Measurements from ENCODE around the gene ITGB5.
"Not testable (repeated sequence)": the region's sequence is repeated elsewhere in the genome, so short reads cannot be mapped to it uniquely, and the experiment has no call there.

ITGB5 gene

GRCh38 chr3:124786511-124787241 lies 100.5 kb downstream of the ITGB5 start:
- DNase-seq (ENCODE audit: low spot score), result peak; percentile 21

- DNase-seq (ENCODE audit: low spot score), result no peak
These were observed 101.2 kb downstream of the ITGB5 start for GRCh38 chr3:124785973-124786372.

GRCh38 chr3:124784686-124785382 lies 102.3 kb downstream of the ITGB5 start:
- DNase-seq (ENCODE audit: low spot score), result peak; percentile 21

GRCh38 chr3:124783696-124784095 lies 103.5 kb downstream of the ITGB5 start:
- DNase-seq (ENCODE audit: low spot score), result no peak

GRCh38 chr3:124782377-124782712 lies 104.8 kb downstream of the ITGB5 start:
- DNase-seq (ENCODE audit: low spot score), result not testable (repeated sequence)

GRCh38 chr3:124781476-124782376 lies 105.4 kb downstream of the ITGB5 start:
- DNase-seq (ENCODE audit: low spot score), result no peak

- DNase-seq (ENCODE audit: low spot score), result peak; percentile 67
These were observed 106.2 kb downstream of the ITGB5 start for GRCh38 chr3:124780761-124781475.

GRCh38 chr3:124780356-124780755 lies 106.8 kb downstream of the ITGB5 start:
- DNase-seq (ENCODE audit: low spot score), result peak; percentile 91

- no peak for DNase-seq (ENCODE audit: low spot score)
These were observed 107.4 kb downstream of the ITGB5 start for GRCh38 chr3:124779751-124780191.

GRCh38 chr3:124779116-124779515 lies 108.0 kb downstream of the ITGB5 start:
- DNase-seq (ENCODE audit: low spot score), result no peak

GRCh38 chr3:124777762-124778470 lies 109.2 kb downstream of the ITGB5 start:
- DNase-seq (ENCODE audit: low spot score), result no peak

- DNase-seq (ENCODE audit: low spot score), result no peak
These were observed 110.3 kb downstream of the ITGB5 start for GRCh38 chr3:124776856-124777255.

GRCh38 chr3:124775877-124776276 lies 111.3 kb downstream of the ITGB5 start:
- no peak for DNase-seq (ENCODE audit: low spot score)

- no peak for DNase-seq (ENCODE audit: low spot score)
These were observed 112.2 kb downstream of the ITGB5 start for GRCh38 chr3:124774841-124775402.

- DNase-seq (ENCODE audit: low spot score), result peak; percentile 89
These were observed 112.8 kb downstream of the ITGB5 start for GRCh38 chr3:124774327-124774718.

GRCh38 chr3:124773351-124774326 lies 113.5 kb downstream of the ITGB5 start:
- DNase-seq (ENCODE audit: low spot score), result no peak

- DNase-seq (ENCODE audit: low spot score), result peak; percentile 61
These were observed 114.9 kb downstream of the ITGB5 start for GRCh38 chr3:124772081-124772831.

- DNase-seq (ENCODE audit: low spot score), result no peak
These were observed 116.1 kb downstream of the ITGB5 start for GRCh38 chr3:124771083-124771445.

Data from AG08395 (cell line).